Measurements from ENCODE around the gene RAX2.
"Not testable (repeated sequence)": the region's sequence is repeated elsewhere in the genome, so short reads cannot be mapped to it uniquely, and the experiment has no call there.

GRCh38 chr19:3765757-3766156, 6.3 kb downstream of the RAX2 start:
- TF ChIP-seq CTCF (conservative IDR thresholded peaks at IDR 0.05 in 1 of 2, IDR thresholded peaks at IDR 0.05 in 1 of 2; ENCODE audit: low read depth in 1 of 2, low read length in 2 of 2); EZH2 (IDR thresholded peaks at IDR 0.05; ENCODE audit: low read length, missing control alignments): not testable (repeated sequence)

Data from fibroblast of lung (primary cell).